H1 (cell line): ENCODE results near the gene STAMBP. TPM values are rescaled to one million over a fixed set of nuclear protein-coding genes. Genes with fewer than 3 reads are reported as not detected.

Experiments
- CTCF ChIA-PET: fragments of 300-600 bp; sonication (Branson Sonifier 250); formaldehyde crosslinking; loops from one replicate; lab custom pipeline; 2021; ENCODE audit not compliant: partially characterized antibody; lab: Charles Lee
- POLR2A ChIA-PET: fragments of 300-600 bp; sonication (Branson Sonifier 250); formaldehyde crosslinking; loops from one replicate; lab custom pipeline; 2021; ENCODE audit warnings: inconsistent platforms; ENCODE audit not compliant: partially characterized antibody; lab: Charles Lee
- DNase-seq, 2 experiments: peaks; one replicate each; pipeline versions ENCODE4 v3.0.0 to v3.0.0-alpha.2; 2010 to 2022; ENCODE audit warnings: low spot score in 2 of 2, low read depth in 1 of 2, mixed read lengths in 1 of 2
- FAIRE-seq: peaks from 2 replicates; lab custom pipeline; 2011; peaks lifted over from hg19 to GRCh38; lab: Jason Lieb, UNC
- H2AFZ ChIP-seq: 2 replicates; pipeline ENCODE4 v1.8.1; 2012; ENCODE audit warnings: low read length, inconsistent platforms
- H2AK5ac ChIP-seq: 2 replicates; pipeline ENCODE4 v1.6.1; 2013; ENCODE audit warnings: low read depth, low read length
- H2BK120ac ChIP-seq: replicated peaks from 2 replicates; pipeline ENCODE3; 2013; ENCODE audit warnings: low read depth, low read length, inconsistent platforms
- H2BK12ac ChIP-seq: 2 replicates; pipeline ENCODE4 v1.6.1; 2013; ENCODE audit warnings: low read depth, low read length
- H2BK15ac ChIP-seq: 2 replicates; pipeline ENCODE4 v1.6.1; 2013; ENCODE audit warnings: low read length
- H2BK20ac ChIP-seq: 2 replicates; pipeline ENCODE4 v1.6.1; 2013; ENCODE audit warnings: low read length
- H2BK5ac ChIP-seq: 2 replicates; pipeline ENCODE4 v1.6.1; 2013; ENCODE audit warnings: low read depth, low read length
- H3K14ac ChIP-seq: 2 replicates; pipeline ENCODE4 v1.6.1; 2013; ENCODE audit warnings: inconsistent platforms; ENCODE audit not compliant: insufficient read length
- H3K18ac ChIP-seq: 2 replicates; pipeline ENCODE4 v1.6.1; 2013; ENCODE audit warnings: low read length; ENCODE audit errors: extremely low read depth
- H3K23ac ChIP-seq: 2 replicates; pipeline ENCODE4 v1.6.1; 2013; ENCODE audit warnings: inconsistent platforms; ENCODE audit not compliant: insufficient read length
- H3K23me2 ChIP-seq: 2 replicates; pipeline ENCODE4 v1.6.1; 2013; ENCODE audit warnings: low read depth, low read length
- H3K27ac ChIP-seq: 2 replicates; pipeline ENCODE4 v1.6.1; 2011; ENCODE audit warnings: low read depth, low read length, inconsistent platforms
- H3K27me3 ChIP-seq, 4 experiments: replicated peaks in 1 of 4; 1 replicate in 1 of 4; 2 replicates in 3 of 4; pipeline versions ENCODE4 v1.6.1 to v1.8.1; 2011 to 2013; ENCODE audit warnings: low read length in 3 of 4, mild to moderate bottlenecking in 3 of 4, inconsistent platforms in 2 of 4, mixed read lengths in 2 of 4, moderate library complexity in 1 of 4; ENCODE audit not compliant: control insufficient read depth in 3 of 4, insufficient read depth in 3 of 4; ENCODE audit errors: extremely low read depth in 1 of 4
- H3K36me3 ChIP-seq, 4 experiments: 2 replicates each; pipeline versions ENCODE4 v1.6.1 to v1.8.1; 2011 to 2013; ENCODE audit warnings: mild to moderate bottlenecking in 4 of 4, low read length in 3 of 4, moderate library complexity in 2 of 4, control low read depth in 1 of 4, inconsistent platforms in 1 of 4; ENCODE audit not compliant: insufficient read depth in 4 of 4, control insufficient read depth in 2 of 4
- H3K4ac ChIP-seq: replicated peaks from 2 replicates; pipeline ENCODE3; 2013; ENCODE audit warnings: low read length, low read depth, mixed read lengths, inconsistent platforms; ENCODE audit not compliant: insufficient read length
- H3K4me1 ChIP-seq, 4 experiments: replicated peaks in 1 of 4; 1 replicate in 1 of 4; 2 replicates in 3 of 4; pipeline versions ENCODE4 v1.6.1 to v1.8.1; 2011 to 2013; ENCODE audit warnings: low read length in 3 of 4, inconsistent platforms in 2 of 4, mixed read lengths in 1 of 4; ENCODE audit not compliant: insufficient read depth in 4 of 4, control insufficient read depth in 3 of 4
- H3K4me2 ChIP-seq, 2 experiments: 2 replicates each; pipeline versions ENCODE4 v1.6.1 to v1.8.1; 2011 to 2013; ENCODE audit warnings: low read depth in 2 of 2, low read length in 2 of 2, control low read depth in 1 of 2, inconsistent platforms in 1 of 2, mild to moderate bottlenecking in 1 of 2; ENCODE audit not compliant: insufficient read depth in 1 of 2
- H3K4me3 ChIP-seq, 4 experiments: fragments of 200-600, 300-600 bp in 1 of 4; sonication (generic), shearing (Covaris generic), sonication (Bioruptor Twin) in 1 of 4; 2 replicates each; pipeline versions ENCODE4 v1.5.1 to v1.8.1; 2011 to 2016; ENCODE audit warnings: low read length in 4 of 4, low read depth in 3 of 4, control low read depth in 2 of 4, inconsistent platforms in 2 of 4, mild to moderate bottlenecking in 2 of 4, mixed read lengths in 1 of 4, moderate library complexity in 1 of 4; ENCODE audit not compliant: insufficient read depth in 2 of 4; ENCODE audit errors: extremely low read depth in 1 of 4
- H3K56ac ChIP-seq: replicated peaks from 2 replicates; pipeline ENCODE3; 2013; ENCODE audit warnings: low read depth, mild to moderate bottlenecking, mixed read lengths, low read length, inconsistent platforms; ENCODE audit not compliant: insufficient read length
- H3K79me1 ChIP-seq: 2 replicates; pipeline ENCODE4 v1.6.1; 2013; ENCODE audit warnings: low read depth, low read length, control low read depth
- H3K79me2 ChIP-seq, 2 experiments: 2 replicates each; pipeline versions ENCODE4 v1.6.1 to v1.8.1; 2012 to 2013; ENCODE audit warnings: low read length in 2 of 2, mild to moderate bottlenecking in 2 of 2, inconsistent platforms in 1 of 2; ENCODE audit not compliant: insufficient read depth in 2 of 2, control insufficient read depth in 1 of 2
- H3K9ac ChIP-seq, 4 experiments: replicated peaks in 1 of 4; 1 replicate in 1 of 4; 2 replicates in 3 of 4; pipeline versions ENCODE4 v1.6.1 to v1.8.1; 2011 to 2013; ENCODE audit warnings: low read depth in 3 of 4, low read length in 3 of 4, control low read depth in 2 of 4, mild to moderate bottlenecking in 2 of 4, moderate library complexity in 2 of 4, inconsistent platforms in 1 of 4; ENCODE audit errors: extremely low read depth in 1 of 4
- H3K9me3 ChIP-seq, 2 experiments: 2 replicates each; pipeline versions ENCODE4 v1.6.1 to v1.8.1; 2012 to 2013; ENCODE audit warnings: mild to moderate bottlenecking in 2 of 2, moderate library complexity in 2 of 2, control low read depth in 1 of 2, inconsistent platforms in 1 of 2, low read depth in 1 of 2, low read length in 1 of 2, mixed read lengths in 1 of 2; ENCODE audit not compliant: insufficient read depth in 2 of 2
- H4K20me1 ChIP-seq, 2 experiments: replicated peaks in 1 of 2; 2 replicates each; pipeline versions ENCODE3 to v1.8.1; 2011 to 2013; ENCODE audit warnings: inconsistent platforms in 2 of 2, low read length in 2 of 2, mild to moderate bottlenecking in 1 of 2; ENCODE audit not compliant: insufficient read depth in 2 of 2, control insufficient read depth in 1 of 2
- H4K5ac ChIP-seq: 2 replicates; pipeline ENCODE4 v1.6.1; 2013; ENCODE audit warnings: low read length, low read depth, mixed read lengths, inconsistent platforms; ENCODE audit not compliant: insufficient read length
- H4K8ac ChIP-seq: 2 replicates; pipeline ENCODE4 v1.8.0; 2013; ENCODE audit warnings: mild to moderate bottlenecking, moderate library complexity, low read length, inconsistent platforms; ENCODE audit not compliant: insufficient read depth; ENCODE audit errors: extremely low read depth
- H4K91ac ChIP-seq: replicated peaks from 2 replicates; pipeline ENCODE3; 2013; ENCODE audit warnings: low read length, mixed read lengths, inconsistent platforms; ENCODE audit not compliant: insufficient read length
- ASH2L ChIP-seq: fragments of 200-600, 300-600 bp; sonication (generic); IDR thresholded peaks from one replicate; pipeline ENCODE4 v1.7.1; 2017; ENCODE audit warnings: low read length
- BCL11A ChIP-seq, 2 experiments: IDR thresholded peaks; one replicate each; pipeline ENCODE4 v1.6.1; 2011; ENCODE audit warnings: low read depth in 2 of 2, low read length in 2 of 2, mild to moderate bottlenecking in 2 of 2
- GABPA ChIP-seq: IDR thresholded peaks from 2 replicates; pipeline ENCODE4 v1.6.1; 2011; ENCODE audit warnings: mild to moderate bottlenecking, low read length, moderate library complexity, borderline replicate concordance; ENCODE audit not compliant: insufficient read depth
- KDM1A ChIP-seq: fragments of 200-600, 300-600 bp; sonication (generic); IDR thresholded peaks from 2 replicates; pipeline ENCODE4 v1.7.1; 2016; ENCODE audit warnings: mild to moderate bottlenecking, low read length, borderline replicate concordance
- NANOG ChIP-seq: IDR thresholded peaks from 2 replicates; pipeline ENCODE4 v1.6.1; 2011; ENCODE audit warnings: low read length, low read depth, mild to moderate bottlenecking, inconsistent platforms; ENCODE audit not compliant: insufficient read depth, poor library complexity, severe bottlenecking
- NRF1 ChIP-seq: IDR thresholded peaks from 2 replicates; pipeline ENCODE4 v1.6.1; 2011; ENCODE audit warnings: mild to moderate bottlenecking, low read depth, low read length, improper control_type of control experiment
- RNF2 ChIP-seq: fragments of 200-900, 300-1000 bp; sonication (generic); IDR thresholded peaks from 2 replicates; pipeline ENCODE4 v1.7.1; 2016; ENCODE audit warnings: borderline replicate concordance, low read depth, mild to moderate bottlenecking, antibody characterized with exemption, low read length; ENCODE audit not compliant: poor library complexity, severe bottlenecking; ENCODE audit errors: missing control alignments
- RXRA ChIP-seq: IDR thresholded peaks from 2 replicates; pipeline ENCODE4 v1.6.1; 2011; ENCODE audit warnings: low read depth, mild to moderate bottlenecking, low read length, moderate library complexity; ENCODE audit not compliant: insufficient read depth
- SAP30 ChIP-seq: fragments of 300-600 bp; sonication (generic); IDR thresholded peaks from 2 replicates; pipeline ENCODE4 v1.7.1; 2012; ENCODE audit warnings: low read length, moderate library complexity, mild to moderate bottlenecking, inconsistent platforms; ENCODE audit not compliant: insufficient read depth, insufficient replicate concordance
- SP1 ChIP-seq: IDR thresholded peaks from 2 replicates; pipeline ENCODE4 v1.6.1; 2011; ENCODE audit warnings: low read depth, low read length
- SP4 ChIP-seq: IDR thresholded peaks from 2 replicates; pipeline ENCODE4 v1.6.1; 2012; ENCODE audit warnings: low read length, inconsistent platforms
- TAF7 ChIP-seq: optimal IDR thresholded peaks from 2 replicates; pipeline ENCODE3; 2011; ENCODE audit warnings: low read depth, mild to moderate bottlenecking, inconsistent platforms, low read length, moderate library complexity, borderline replicate concordance
- TBP ChIP-seq: IDR thresholded peaks from 2 replicates; pipeline ENCODE4 v1.6.1; 2011; ENCODE audit warnings: low read depth, low read length, improper control_type of control experiment
- WGBS, 2 experiments: shearing (Covaris generic) in 1 of 2; methylation state at CpG; one replicate each; pipeline versions ENCODE4 v1.1.6 to v1.1.7; 2013 to 2015; ENCODE audit warnings: low lambda C conversion rate in 2 of 2, mixed read lengths in 2 of 2, inconsistent platforms in 1 of 2, low coverage in 1 of 2, missing lambda C conversion rate in 1 of 2; ENCODE audit not compliant: insufficient replicate concordance in 2 of 2, insufficient coverage in 1 of 2, insufficient read length in 1 of 2; ENCODE audit errors: extremely low coverage in 1 of 2, missing lambda C conversion rate in 1 of 2; 5-methylcytosine and 5-hydroxymethylcytosine counted together
- polyA plus RNA-seq, 7 experiments: library from polyadenylated mRNA; depleted of rRNA in 3 of 7; stranded (reverse) in 5 of 7; unstranded in 2 of 7; fragments of >200 nt in 5 of 7; fragments of 200-250 nt in 2 of 7; gene quantifications; 1 replicate in 5 of 7; 2 replicates in 1 of 7; 4 replicates in 1 of 7; pipeline versions ENCODE4 v1.2.1 to v1.2.3, GENCODE V29; 2011 to 2013; ENCODE audit warnings: missing spikeins in 2 of 7, mixed read lengths in 2 of 7
- total RNA-seq: library from RNA; stranded (reverse); fragmentation: NEBNext Ultra II Directional; extraction: Animal tissue kit (Norgen Biotek cat#: 25700); gene quantifications from 2 replicates; pipeline ENCODE4 v1.2.1, GENCODE V29; 2021
- TF ChIP-seq, protein P1 (sequence below): IDR thresholded peaks from 2 replicates; pipeline ENCODE4 v1.6.1; 2012; ENCODE audit warnings: inconsistent platforms

Gene STAMBP
- total and polyA plus RNA-seq, 2 of the 8 experiments (the other 6 are each of a cell fraction or from before 2014, with no cell fraction given) = 35.8 to 49.7 TPM

DNA sequence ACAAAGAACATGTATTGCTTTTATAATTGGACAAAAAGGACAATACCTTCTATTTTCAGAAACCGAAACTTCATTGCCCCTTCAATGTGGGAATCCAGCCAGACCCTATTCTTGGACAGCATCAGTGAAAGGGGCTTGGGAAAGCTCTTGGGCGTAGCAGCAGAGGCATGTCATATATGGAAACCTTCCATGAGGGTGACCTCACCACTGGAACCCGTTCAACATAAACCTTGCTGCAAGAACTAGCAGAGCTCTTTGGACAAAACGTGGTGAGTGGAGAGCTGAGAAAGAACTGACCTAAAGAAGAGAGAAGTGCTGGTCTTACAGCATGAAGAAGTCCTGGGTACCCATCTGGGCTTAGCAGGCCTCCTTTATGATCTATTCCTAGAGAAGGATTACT is 41.3 kb downstream of the STAMBP start:
- Histone ChIP-seq H4K91ac (no peak overlapping the region), H3K79me1 (no peaks in the 10 kb centered on the region), H2BK15ac (no peak overlapping the region), H3K56ac (no peak overlapping the region), H4K5ac (no peak overlapping the region), H3K4me3 (no peak overlapping the region), H2BK12ac (no peak overlapping the region), H2BK120ac (no peak overlapping the region), H3K9ac (no peak overlapping the region), H4K8ac (no peak overlapping the region), H3K14ac (no peak overlapping the region), H2AK5ac (no peak overlapping the region), H3K9me3 (no peaks in the 10 kb centered on the region), H3K23me2 (no peaks in the 10 kb centered on the region), H4K20me1 (peaks cover 0 to 1% of the 10 kb centered on the region in 2 experiments), H3K23ac (no peak overlapping the region), H2AFZ (no peak overlapping the region), H3K27ac (no peak overlapping the region), H3K79me2 (no peaks in the 10 kb centered on the region), H3K36me3 (peaks cover 0 to 12% (median 3%) of the 10 kb centered on the region in 4 experiments; a peak in 3 of 8 replicates), H2BK20ac (no peak overlapping the region), H3K4me2 (no peak overlapping the region), H3K4ac (no peak overlapping the region), H2BK5ac (no peak overlapping the region), H3K27me3 (no peaks in the 10 kb centered on the region), H3K4me1 (no peaks in the 10 kb centered on the region), H3K18ac (no peak overlapping the region)
- CTCF ChIA-PET = interaction anchor here (1.1 to 1.2 kb wide), 2 partner anchors 43 to 51 kb away, joined by 3 read pairs; no protein-coding TSS in a partner anchor
- FAIRE-seq (no peak), DNase-seq (no peak)
- POLR2A ChIA-PET = no interaction called here
- 87% methylated on average over 4 of the region's 4 CpGs; no CpG with 5 or more reads in 1 of the 2 experiments for WGBS, 2 experiments
- no peak for TF ChIP-seq RNF2
- no peak for TF ChIP-seq GABPA
- TF ChIP-seq SAP30 = no peak
- no peak for TF ChIP-seq TAF7
- TF ChIP-seq ASH2L = no peak
- TF ChIP-seq SP1 = no peak
- no peak for TF ChIP-seq NANOG
- TF ChIP-seq, protein P1, sequence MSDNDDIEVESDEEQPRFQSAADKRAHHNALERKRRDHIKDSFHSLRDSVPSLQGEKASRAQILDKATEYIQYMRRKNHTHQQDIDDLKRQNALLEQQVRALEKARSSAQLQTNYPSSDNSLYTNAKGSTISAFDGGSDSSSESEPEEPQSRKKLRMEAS = no peak
- no peak for TF ChIP-seq NRF1
- TF ChIP-seq SP4 = no peak
- no peak for TF ChIP-seq BCL11A (IDR thresholded peaks at IDR 0.05; ENCODE audit: low read depth in 2 of 2, low read length in 2 of 2)
- no peak for TF ChIP-seq TBP
- TF ChIP-seq KDM1A = no peak
- TF ChIP-seq RXRA = no peak
